ENCODE data around the gene MPDU1.

MPDU1 gene

GRCh38 chr17:7549401-7550055, 34.1 kb upstream of the MPDU1 start:
- H3K4me3 ChIP-seq (replicated peaks; ENCODE audit: low read depth, low read length): peak overlapping the region; percentile 58
- DNase-seq (ENCODE audit: low read depth): no peak
- TF ChIP-seq, protein P1, sequence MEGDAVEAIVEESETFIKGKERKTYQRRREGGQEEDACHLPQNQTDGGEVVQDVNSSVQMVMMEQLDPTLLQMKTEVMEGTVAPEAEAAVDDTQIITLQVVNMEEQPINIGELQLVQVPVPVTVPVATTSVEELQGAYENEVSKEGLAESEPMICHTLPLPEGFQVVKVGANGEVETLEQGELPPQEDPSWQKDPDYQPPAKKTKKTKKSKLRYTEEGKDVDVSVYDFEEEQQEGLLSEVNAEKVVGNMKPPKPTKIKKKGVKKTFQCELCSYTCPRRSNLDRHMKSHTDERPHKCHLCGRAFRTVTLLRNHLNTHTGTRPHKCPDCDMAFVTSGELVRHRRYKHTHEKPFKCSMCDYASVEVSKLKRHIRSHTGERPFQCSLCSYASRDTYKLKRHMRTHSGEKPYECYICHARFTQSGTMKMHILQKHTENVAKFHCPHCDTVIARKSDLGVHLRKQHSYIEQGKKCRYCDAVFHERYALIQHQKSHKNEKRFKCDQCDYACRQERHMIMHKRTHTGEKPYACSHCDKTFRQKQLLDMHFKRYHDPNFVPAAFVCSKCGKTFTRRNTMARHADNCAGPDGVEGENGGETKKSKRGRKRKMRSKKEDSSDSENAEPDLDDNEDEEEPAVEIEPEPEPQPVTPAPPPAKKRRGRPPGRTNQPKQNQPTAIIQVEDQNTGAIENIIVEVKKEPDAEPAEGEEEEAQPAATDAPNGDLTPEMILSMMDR (IDR thresholded peaks at IDR 0.05; ENCODE audit: low read length, missing control alignments): no peak

- TF ChIP-seq, protein P1 (IDR thresholded peaks at IDR 0.05; ENCODE audit: low read length, missing control alignments): no peak
- no peak overlapping the region for H3K4me3 ChIP-seq (replicated peaks; ENCODE audit: low read depth, low read length)
- no peak for DNase-seq (ENCODE audit: low read depth)
Observed at GRCh38 chr17:7550344-7550743, 33.3 kb upstream of the MPDU1 start.

DNA sequence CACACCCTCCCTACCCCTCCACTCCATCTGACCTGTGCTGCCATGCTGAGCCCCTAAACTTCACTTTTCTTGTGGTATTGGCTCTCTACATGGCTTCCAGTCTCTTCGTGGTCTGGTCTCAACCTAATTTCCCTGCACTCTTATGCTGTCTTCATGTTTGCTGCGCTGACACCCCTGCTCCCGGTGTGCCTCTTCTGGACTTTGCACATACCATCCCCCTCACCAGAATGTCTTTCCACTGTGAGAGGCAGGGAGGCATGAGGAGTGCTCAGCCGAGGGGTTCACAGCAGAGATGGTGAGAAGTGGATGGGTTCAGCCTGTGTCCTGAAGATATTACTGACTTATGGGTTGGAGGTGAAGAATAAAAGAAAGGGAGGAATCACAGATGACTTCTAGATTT, 32.3 kb upstream of the MPDU1 start:
- no peak for DNase-seq (ENCODE audit: low read depth)
- TF ChIP-seq, protein P1 (IDR thresholded peaks at IDR 0.05; ENCODE audit: low read length, missing control alignments): no peak
- no peak overlapping the region for H3K4me3 ChIP-seq (replicated peaks; ENCODE audit: low read depth, low read length)

DNA sequence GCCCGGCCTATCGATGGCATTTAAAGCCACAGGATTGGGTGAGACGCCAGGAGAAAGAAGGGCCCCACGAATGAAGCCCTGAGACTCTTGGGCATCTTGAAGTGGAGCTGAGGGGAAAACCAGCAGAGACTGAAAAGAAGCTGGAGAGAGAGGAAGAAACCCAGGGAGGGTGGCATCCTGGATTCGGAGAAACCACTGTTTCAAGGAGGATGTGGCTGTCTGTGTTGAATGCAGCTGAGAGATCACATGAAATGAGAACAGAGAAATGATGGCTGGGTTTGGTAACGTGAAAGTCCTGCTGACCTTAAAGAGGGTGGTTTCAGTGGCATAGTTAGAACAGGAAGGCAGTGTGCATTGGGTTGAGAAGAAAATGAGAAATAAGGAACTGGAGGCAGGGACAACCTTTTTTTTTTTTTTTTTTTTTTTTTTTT, 31.0 kb upstream of the MPDU1 start:
- no peak for DNase-seq (ENCODE audit: low read depth)
- H3K4me3 ChIP-seq (replicated peaks; ENCODE audit: low read depth, low read length): no peak overlapping the region
- TF ChIP-seq, protein P1 (IDR thresholded peaks at IDR 0.05; ENCODE audit: low read length, missing control alignments): no peak

- no peak overlapping the region for H3K4me3 ChIP-seq (replicated peaks; ENCODE audit: low read depth, low read length)
- DNase-seq (ENCODE audit: low read depth): no peak
- TF ChIP-seq, protein P1 (IDR thresholded peaks at IDR 0.05; ENCODE audit: low read length, missing control alignments): no peak
Observed at GRCh38 chr17:7553356-7553755, 30.3 kb upstream of the MPDU1 start.

DNA sequence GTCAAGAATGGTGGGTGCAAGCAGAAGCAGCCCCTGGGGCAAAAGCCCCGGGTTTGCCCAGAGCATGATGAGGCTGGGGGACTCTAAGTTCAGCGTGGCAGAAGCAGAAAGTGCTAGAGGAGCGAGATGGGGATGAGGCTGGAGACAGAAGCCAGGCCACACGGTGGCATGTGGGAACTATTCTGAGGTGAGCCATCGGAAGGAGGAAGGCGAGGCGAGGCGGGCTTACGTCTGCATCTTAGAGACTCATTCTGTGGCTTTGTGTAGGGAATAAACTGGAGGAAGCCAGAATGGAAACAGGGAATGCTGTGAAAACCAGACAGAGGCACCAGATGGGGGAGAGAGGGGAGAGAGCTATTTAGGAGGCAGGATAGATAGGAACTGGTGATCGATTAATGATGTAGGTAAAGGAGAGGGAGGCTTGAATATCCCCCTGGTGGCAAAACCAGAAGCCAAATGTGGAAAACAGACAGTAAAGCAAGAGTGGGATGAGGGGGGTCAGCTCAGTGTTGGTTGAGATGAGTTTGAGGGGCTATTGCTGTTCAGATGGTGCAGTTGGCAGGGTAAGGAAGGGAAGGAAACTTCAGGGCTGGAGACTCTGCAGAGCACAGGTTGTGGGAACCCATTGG, 28.2 kb upstream of the MPDU1 start:
- no peak for DNase-seq (ENCODE audit: low read depth)
- no peak overlapping the region for H3K4me3 ChIP-seq (replicated peaks; ENCODE audit: low read depth, low read length)
- TF ChIP-seq, protein P1 (IDR thresholded peaks at IDR 0.05; ENCODE audit: low read length, missing control alignments): peak; percentile 14

- TF ChIP-seq, protein P1 (IDR thresholded peaks at IDR 0.05; ENCODE audit: low read length, missing control alignments): no peak
- no peak for DNase-seq (ENCODE audit: low read depth)
- H3K4me3 ChIP-seq (replicated peaks; ENCODE audit: low read depth, low read length): no peak overlapping the region
Observed at GRCh38 chr17:7556627-7557026, 27.0 kb upstream of the MPDU1 start.

All from fibroblast of pulmonary artery (primary cell).